Cardiac septum (tissue), 1 donor: ENCODE data around the gene ZKSCAN5. TPM values are rescaled to one million over a fixed set of nuclear protein-coding genes. Genes with fewer than 3 reads are reported as not detected.
"Not testable (repeated sequence)": the region's sequence is repeated elsewhere in the genome, so short reads cannot be mapped to it uniquely, and the experiment has no call there.

Experiments used
- DNase-seq: peaks from one replicate; pipeline ENCODE4 v3.0.0-alpha.2; 2020; ENCODE audit warnings: low spot score
- intact Hi-C: fragments of 100-400 bp; cut with DNase I; formaldehyde crosslinking; loops from one replicate; pipeline ENCODE4 v1.14.0; 2022
- total RNA-seq: library from RNA; stranded (reverse); fragmentation: NEBNext Ultra II Directional; extraction: Animal tissue kit (Norgen Biotek cat#: 25700); gene quantifications from one replicate; pipeline ENCODE4 v1.2.1, GENCODE V29; 2021
- donor health status: DM: no; HTN: no; CAD: no.

Gene ZKSCAN5
- total RNA-seq, 1 donor from 2014 or later, result 7.0 TPM

- DNase-seq, intact Hi-C loops: not testable (repeated sequence)
Observed at GRCh38 chr7:99549545-99549944, 45.1 kb downstream of the ZKSCAN5 start.

- DNase-seq, result no peak
- intact Hi-C loops, result no loop called here
Observed at GRCh38 chr7:99551334-99551733, 46.9 kb downstream of the ZKSCAN5 start.

- intact Hi-C loops, result loop anchor here (2.0 kb wide), 1 partner anchor 51 kb away; the partner anchor contains the start of gene ZNF394
Observed at GRCh38 chr7:99551767-99552463, 47.5 kb downstream of the ZKSCAN5 start, which contains the start of gene FAM200A. Gene FAM200A (minus strand): TSS chr7:99552114. CDS start chr7:99548407, 3,707 bp downstream.

GRCh38 chr7:99553039-99553438, 48.6 kb downstream of the ZKSCAN5 start:
- no peak for DNase-seq
- intact Hi-C loops, result loop anchor here (2.0 kb wide), 1 partner anchor 52 kb away; the partner anchor contains the start of gene ZNF394

More at GRCh38 chr7:99551767-99552463, 47.5 kb downstream of the ZKSCAN5 start, which contains the start of gene FAM200A:
- DNase-seq, result peak; percentile 94

GRCh38 chr7:99554939-99555338, 50.5 kb downstream of the ZKSCAN5 start:
- intact Hi-C loops, result loop anchor here (5.0 kb wide), 1 partner anchor 62 kb away; the partner anchor contains the start of gene ZSCAN25
- DNase-seq, result no peak

GRCh38 chr7:99557196-99557607, 52.7 kb downstream of the ZKSCAN5 start:
- intact Hi-C loops, result loop anchor here (5.0 kb wide), 1 partner anchor 60 kb away; the partner anchor contains the start of gene ZSCAN25
- no peak for DNase-seq

GRCh38 chr7:99557940-99558305, 53.5 kb downstream of the ZKSCAN5 start:
- DNase-seq, result no peak
- intact Hi-C loops, result loop anchor here (5.0 kb wide), 1 partner anchor 59 kb away; the partner anchor contains the start of gene ZSCAN25

GRCh38 chr7:99558306-99559174, 54.1 kb downstream of the ZKSCAN5 start, which contains the start of gene ZNF655:
Gene ZNF655 (plus strand): TSS chr7:99558642. CDS start chr7:99560560, 1,918 bp downstream.
- intact Hi-C loops, result loop anchor here (5.0 kb wide), 1 partner anchor 59 kb away; the partner anchor contains the start of gene ZSCAN25
- DNase-seq, result peak; percentile 92

GRCh38 chr7:99559175-99559915, 54.9 kb downstream of the ZKSCAN5 start:
- no peak for DNase-seq
- intact Hi-C loops, result loop anchor here (5.0 kb wide), 1 partner anchor 58 kb away; the partner anchor contains the start of gene ZSCAN25

- DNase-seq, result no peak
- intact Hi-C loops, result no loop called here
Observed at GRCh38 chr7:99560834-99561736, 56.6 kb downstream of the ZKSCAN5 start.

- DNase-seq, result no peak
- intact Hi-C loops, result no loop called here
Observed at GRCh38 chr7:99561737-99562051, 57.2 kb downstream of the ZKSCAN5 start.

- no peak for DNase-seq
- intact Hi-C loops, result no loop called here
Observed at GRCh38 chr7:99562114-99562784, 57.8 kb downstream of the ZKSCAN5 start.

GRCh38 chr7:99562832-99563231, 58.4 kb downstream of the ZKSCAN5 start:
- intact Hi-C loops, result no loop called here
- no peak for DNase-seq

- DNase-seq, result no peak
- intact Hi-C loops, result no loop called here
Observed at GRCh38 chr7:99563650-99564049, 59.2 kb downstream of the ZKSCAN5 start.

- intact Hi-C loops, DNase-seq: not testable (repeated sequence)
Observed at GRCh38 chr7:99568770-99569169, 64.3 kb downstream of the ZKSCAN5 start.

GRCh38 chr7:99571768-99572167, 67.3 kb downstream of the ZKSCAN5 start:
- intact Hi-C loops, result no loop called here
- no peak for DNase-seq

- intact Hi-C loops, result no loop called here
- DNase-seq, result no peak
Observed at GRCh38 chr7:99573257-99573656, 68.8 kb downstream of the ZKSCAN5 start.

GRCh38 chr7:99576251-99576650, 71.8 kb downstream of the ZKSCAN5 start:
- intact Hi-C loops, result no loop called here
- no peak for DNase-seq
